ENCODE data around the gene SLC16A4. TPM values are rescaled to one million over a fixed set of nuclear protein-coding genes. Genes with fewer than 3 reads are reported as not detected.
A peak's percentile ranks its signal among the peaks of the same experiment; 100 is the strongest.

The SLC16A4 gene
- total and polyA plus RNA-seq, 4 donors, result 11.5 to 23.2 (median 18.8) TPM

DNA sequence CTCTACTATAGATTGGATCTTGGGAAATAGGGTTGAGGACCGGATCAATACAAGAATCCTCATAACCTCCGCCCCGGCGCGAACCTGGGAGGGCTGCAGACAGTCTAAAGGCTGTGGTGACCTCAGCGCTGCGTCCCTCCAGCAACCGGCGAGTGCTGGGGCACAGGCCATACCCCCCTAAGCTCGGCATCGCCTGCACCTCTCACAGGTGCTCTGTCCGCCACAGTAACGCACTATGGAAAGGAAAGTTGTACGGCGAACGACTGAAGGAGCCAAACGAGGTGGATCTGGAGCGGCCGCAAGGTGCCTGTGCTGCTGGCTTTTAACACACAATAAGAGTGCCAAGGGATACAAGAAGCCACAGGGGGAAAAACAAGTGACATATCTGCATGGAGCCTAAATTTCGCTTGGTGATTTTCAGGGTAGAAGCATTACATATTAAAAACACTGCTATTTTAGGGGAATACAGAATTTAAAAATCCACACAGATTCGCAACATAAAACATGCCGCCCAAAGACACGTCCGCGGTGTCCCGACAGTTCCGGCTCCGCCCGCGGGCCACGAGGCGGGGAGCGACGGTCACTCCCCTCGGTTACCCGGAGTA lies 53.0 kb downstream of the SLC16A4 start:
- Histone ChIP-seq H3K4me3 (ENCODE audit: low read length in 2 of 2) (peak overlapping the region; percentile 31 to 55), H3K36me3 (ENCODE audit: control insufficient read depth in 1 of 2, insufficient read depth in 2 of 2, low read length in 1 of 2) (no peaks in the 10 kb centered on the region), H3K4me1 (ENCODE audit: control insufficient read depth in 1 of 2, insufficient read depth in 2 of 2, low read length in 2 of 2) (peaks cover 0 to 1% of the 10 kb centered on the region in 2 donors), H3K27ac (ENCODE audit: low read depth in 1 of 2, low read length in 2 of 2) (peak overlapping the region; percentile 4 to 45), H3K9me3 (ENCODE audit: control insufficient read depth, low read length) (no peaks in the 10 kb centered on the region), H3K27me3 (ENCODE audit: control insufficient read depth in 1 of 2, insufficient read depth in 2 of 2, low read length in 1 of 2) (no peaks in the 10 kb centered on the region)
- 1% methylated on average over 36 of the region's 36 CpGs for WGBS, 2 donors
- ATAC-seq (ENCODE audit: low FRiP score) (no peak), DNase-seq (peak; percentile 74 to 83)
- intact Hi-C loops (cut with DNase I), result loop anchor here (2.0 to 5.0 kb wide), 3 partner anchors 53 to 69 kb away; partner anchors contain the start of genes LAMTOR5 (in 2 of the 2) and SLC16A4 (in 1 of the 2)

- 74 to 76% methylated on average over 1 of the region's 1 CpG for WGBS, 2 donors
- intact Hi-C loops (cut with DNase I), result loop anchor here in 1 of 2 donors (5.0 kb wide), 1 partner anchor 71 kb away; the partner anchor contains the start of gene LAMTOR5
- Histone ChIP-seq H3K27me3 (ENCODE audit: control insufficient read depth in 1 of 2, insufficient read depth in 2 of 2, low read length in 1 of 2) (no peaks in the 10 kb centered on the region), H3K4me3 (ENCODE audit: low read length in 2 of 2) (no peak overlapping the region), H3K27ac (ENCODE audit: low read depth in 1 of 2, low read length in 2 of 2) (no peak overlapping the region), H3K4me1 (ENCODE audit: control insufficient read depth in 1 of 2, insufficient read depth in 2 of 2, low read length in 2 of 2) (peaks cover 0 to 1% of the 10 kb centered on the region in 2 donors), H3K36me3 (ENCODE audit: control insufficient read depth in 1 of 2, insufficient read depth in 2 of 2, low read length in 1 of 2) (no peaks in the 10 kb centered on the region), H3K9me3 (ENCODE audit: control insufficient read depth, low read length) (no peaks in the 10 kb centered on the region)
- ATAC-seq (ENCODE audit: low FRiP score) (no peak), DNase-seq (no peak)
These were observed 54.4 kb downstream of the SLC16A4 start for GRCh38 chr1:110336300-110337039.

DNA sequence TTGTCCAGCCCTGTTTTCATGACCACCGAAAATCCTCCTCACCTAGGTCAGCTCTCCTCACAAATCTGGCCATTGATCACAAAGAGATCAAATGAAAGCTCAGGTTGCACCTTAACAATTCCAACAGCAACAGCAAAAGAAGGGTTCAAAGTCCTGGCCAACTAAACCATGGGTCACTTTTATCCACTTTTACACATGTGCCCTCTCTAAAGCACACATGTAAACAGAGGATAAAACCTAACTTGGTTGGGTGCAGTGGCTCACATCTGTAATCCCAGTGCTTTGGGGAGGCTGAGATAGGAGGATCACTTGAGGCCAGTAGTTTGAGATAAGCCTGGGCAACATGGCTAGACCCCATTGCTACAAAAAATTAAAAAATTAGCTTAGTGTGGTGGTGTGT lies 55.6 kb downstream of the SLC16A4 start:
- ATAC-seq (ENCODE audit: low FRiP score), result no peak
- WGBS, 2 donors, result 91 to 100% methylated on average over 1 of the region's 1 CpG
- DNase-seq, result no peak
- intact Hi-C loops (cut with DNase I), result loop anchor here in 1 of 2 donors (5.0 kb wide), 1 partner anchor 72 kb away; the partner anchor contains the start of gene LAMTOR5
- no peak overlapping the region for H3K27ac ChIP-seq (ENCODE audit: low read depth in 1 of 2, low read length in 2 of 2)
- H3K9me3 ChIP-seq (ENCODE audit: control insufficient read depth, low read length), result no peaks in the 10 kb centered on the region
- no peak overlapping the region for H3K4me3 ChIP-seq (ENCODE audit: low read length in 2 of 2)
- H3K36me3 ChIP-seq (ENCODE audit: control insufficient read depth in 1 of 2, insufficient read depth in 2 of 2, low read length in 1 of 2), result no peaks in the 10 kb centered on the region
- H3K4me1 ChIP-seq (ENCODE audit: control insufficient read depth in 1 of 2, insufficient read depth in 2 of 2, low read length in 2 of 2), result no peaks in the 10 kb centered on the region
- H3K27me3 ChIP-seq (ENCODE audit: control insufficient read depth in 1 of 2, insufficient read depth in 2 of 2, low read length in 1 of 2), result no peaks in the 10 kb centered on the region

- Histone ChIP-seq H3K4me3 (ENCODE audit: low read length in 2 of 2) (no peak overlapping the region), H3K27ac (ENCODE audit: low read depth in 1 of 2, low read length in 2 of 2) (no peak overlapping the region), H3K36me3 (ENCODE audit: control insufficient read depth in 1 of 2, insufficient read depth in 2 of 2, low read length in 1 of 2) (no peaks in the 10 kb centered on the region), H3K4me1 (ENCODE audit: control insufficient read depth in 1 of 2, insufficient read depth in 2 of 2, low read length in 2 of 2) (no peaks in the 10 kb centered on the region), H3K27me3 (ENCODE audit: control insufficient read depth in 1 of 2, insufficient read depth in 2 of 2, low read length in 1 of 2) (no peaks in the 10 kb centered on the region), H3K9me3 (ENCODE audit: control insufficient read depth, low read length) (no peaks in the 10 kb centered on the region)
- 91 to 92% methylated on average over 3 of the region's 3 CpGs for WGBS, 2 donors
- DNase-seq (no peak), ATAC-seq (ENCODE audit: low FRiP score) (no peak)
- intact Hi-C loops (cut with DNase I), result no loop called here
These were observed 62.1 kb downstream of the SLC16A4 start for GRCh38 chr1:110328700-110329099.

GRCh38 chr1:110328274-110328673 lies 62.6 kb downstream of the SLC16A4 start:
- Histone ChIP-seq H3K9me3 (ENCODE audit: control insufficient read depth, low read length) (no peaks in the 10 kb centered on the region), H3K36me3 (ENCODE audit: control insufficient read depth in 1 of 2, insufficient read depth in 2 of 2, low read length in 1 of 2) (no peaks in the 10 kb centered on the region), H3K4me3 (ENCODE audit: low read length in 2 of 2) (no peak overlapping the region), H3K4me1 (ENCODE audit: control insufficient read depth in 1 of 2, insufficient read depth in 2 of 2, low read length in 2 of 2) (no peaks in the 10 kb centered on the region), H3K27me3 (ENCODE audit: control insufficient read depth in 1 of 2, insufficient read depth in 2 of 2, low read length in 1 of 2) (no peaks in the 10 kb centered on the region), H3K27ac (ENCODE audit: low read depth in 1 of 2, low read length in 2 of 2) (no peak overlapping the region)
- ATAC-seq (ENCODE audit: low FRiP score) (no peak), DNase-seq (no peak)
- intact Hi-C loops (cut with DNase I), result no loop called here

DNA sequence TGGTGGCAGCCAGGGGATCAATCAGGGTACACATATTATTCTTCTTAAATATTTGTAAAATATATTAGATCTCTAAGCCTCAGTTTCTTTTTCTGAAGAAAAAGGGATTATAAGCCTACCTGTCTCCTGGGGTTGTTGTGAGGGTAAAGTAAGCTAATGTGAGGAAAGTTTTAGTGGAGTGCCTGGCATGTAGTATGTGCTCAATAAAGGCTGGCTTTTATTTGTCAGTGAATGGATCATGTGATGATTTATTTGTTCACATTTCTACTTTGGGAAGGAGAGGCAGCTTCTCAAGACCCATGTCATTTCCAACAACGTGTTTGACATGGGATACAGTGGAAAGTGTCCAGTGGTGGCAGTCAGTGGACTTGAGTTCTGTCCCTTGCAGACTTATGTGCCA lies 64.0 kb downstream of the SLC16A4 start:
- H3K4me3 ChIP-seq (ENCODE audit: low read length in 2 of 2), result no peak overlapping the region
- DNase-seq, result no peak
- no peak for ATAC-seq (ENCODE audit: low FRiP score)
- WGBS, 2 donors, result 60 to 66% methylated on average over 1 of the region's 1 CpG
- no peaks in the 10 kb centered on the region for H3K4me1 ChIP-seq (ENCODE audit: control insufficient read depth in 1 of 2, insufficient read depth in 2 of 2, low read length in 2 of 2)
- no peak overlapping the region for H3K27ac ChIP-seq (ENCODE audit: low read depth in 1 of 2, low read length in 2 of 2)
- intact Hi-C loops (cut with DNase I), result no loop called here
- no peaks in the 10 kb centered on the region for H3K9me3 ChIP-seq (ENCODE audit: control insufficient read depth, low read length)
- H3K36me3 ChIP-seq (ENCODE audit: control insufficient read depth in 1 of 2, insufficient read depth in 2 of 2, low read length in 1 of 2), result no peaks in the 10 kb centered on the region
- no peaks in the 10 kb centered on the region for H3K27me3 ChIP-seq (ENCODE audit: control insufficient read depth in 1 of 2, insufficient read depth in 2 of 2, low read length in 1 of 2)

DNA sequence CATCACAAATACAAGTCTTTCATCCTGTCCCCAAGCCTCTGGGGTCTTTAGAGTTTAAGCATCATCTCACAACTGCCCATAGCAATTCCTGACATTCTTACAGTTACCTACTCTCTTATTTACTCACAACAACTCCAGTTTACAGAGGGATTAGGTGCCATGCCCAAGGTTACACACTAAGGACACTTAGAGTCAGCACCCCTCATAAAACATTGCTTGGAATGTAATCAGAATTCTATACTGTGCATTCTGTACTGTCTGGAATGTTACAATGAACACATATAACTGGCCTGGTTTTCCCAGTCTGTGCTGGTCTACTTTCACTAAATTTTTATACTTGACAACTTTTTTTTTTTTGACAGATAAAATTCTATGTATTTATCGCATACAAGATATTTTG lies 66.2 kb downstream of the SLC16A4 start:
- Histone ChIP-seq H3K4me3 (ENCODE audit: low read length in 2 of 2) (no peak overlapping the region), H3K4me1 (ENCODE audit: control insufficient read depth in 1 of 2, insufficient read depth in 2 of 2, low read length in 2 of 2) (no peaks in the 10 kb centered on the region), H3K9me3 (ENCODE audit: control insufficient read depth, low read length) (no peaks in the 10 kb centered on the region), H3K27me3 (ENCODE audit: control insufficient read depth in 1 of 2, insufficient read depth in 2 of 2, low read length in 1 of 2) (no peaks in the 10 kb centered on the region), H3K27ac (ENCODE audit: low read depth in 1 of 2, low read length in 2 of 2) (no peak overlapping the region), H3K36me3 (ENCODE audit: control insufficient read depth in 1 of 2, insufficient read depth in 2 of 2, low read length in 1 of 2) (no peaks in the 10 kb centered on the region)
- ATAC-seq (ENCODE audit: low FRiP score), result no peak
- 77 to 83% methylated on average over 1 of the region's 1 CpG for WGBS, 2 donors
- DNase-seq, result no peak
- intact Hi-C loops (cut with DNase I), result no loop called here

DNA sequence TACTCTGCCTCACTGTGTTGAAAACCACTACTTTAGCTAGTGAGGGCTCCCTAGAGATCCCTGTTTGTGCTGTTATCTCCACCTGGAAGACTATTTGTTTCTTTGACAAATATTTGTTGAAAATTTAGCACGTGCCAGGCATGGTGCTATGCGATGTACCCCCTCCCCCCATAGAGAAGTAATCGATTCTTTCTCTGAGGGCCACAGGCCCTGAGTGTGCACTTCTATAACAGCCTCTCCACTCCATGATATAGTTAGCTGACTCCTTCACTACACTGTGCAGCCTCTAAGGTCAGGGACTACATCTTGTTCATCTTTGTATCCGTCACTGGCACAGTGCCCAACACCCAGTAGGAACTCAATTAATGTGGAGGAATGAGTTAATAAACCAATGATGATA lies 69.0 kb downstream of the SLC16A4 start:
- no peaks in the 10 kb centered on the region for H3K4me1 ChIP-seq (ENCODE audit: control insufficient read depth in 1 of 2, insufficient read depth in 2 of 2, low read length in 2 of 2)
- H3K36me3 ChIP-seq (ENCODE audit: control insufficient read depth in 1 of 2, insufficient read depth in 2 of 2, low read length in 1 of 2), result no peaks in the 10 kb centered on the region
- H3K9me3 ChIP-seq (ENCODE audit: control insufficient read depth, low read length), result no peaks in the 10 kb centered on the region
- H3K4me3 ChIP-seq (ENCODE audit: low read length in 2 of 2), result no peak overlapping the region
- WGBS, 2 donors, result 81 to 85% methylated on average over 4 of the region's 4 CpGs
- ATAC-seq (ENCODE audit: low FRiP score), result no peak
- no peak overlapping the region for H3K27ac ChIP-seq (ENCODE audit: low read depth in 1 of 2, low read length in 2 of 2)
- DNase-seq, result no peak
- intact Hi-C loops (cut with DNase I), result no loop called here
- H3K27me3 ChIP-seq (ENCODE audit: control insufficient read depth in 1 of 2, insufficient read depth in 2 of 2, low read length in 1 of 2), result peaks cover 0 to 1% of the 10 kb centered on the region in 2 donors

- no peak overlapping the region for H3K27ac ChIP-seq (ENCODE audit: low read depth in 1 of 2, low read length in 2 of 2)
- H3K4me1 ChIP-seq (ENCODE audit: control insufficient read depth in 1 of 2, insufficient read depth in 2 of 2, low read length in 2 of 2), result no peaks in the 10 kb centered on the region
- H3K9me3 ChIP-seq (ENCODE audit: control insufficient read depth, low read length), result no peaks in the 10 kb centered on the region
- no peak overlapping the region for H3K4me3 ChIP-seq (ENCODE audit: low read length in 2 of 2)
- ATAC-seq (ENCODE audit: low FRiP score) (no peak), DNase-seq (no peak)
- no peaks in the 10 kb centered on the region for H3K36me3 ChIP-seq (ENCODE audit: control insufficient read depth in 1 of 2, insufficient read depth in 2 of 2, low read length in 1 of 2)
- peaks cover 0 to 1% of the 10 kb centered on the region in 2 donors for H3K27me3 ChIP-seq (ENCODE audit: control insufficient read depth in 1 of 2, insufficient read depth in 2 of 2, low read length in 1 of 2)
- intact Hi-C loops (cut with DNase I), result no loop called here
- 86 to 91% methylated on average over 2 of the region's 2 CpGs for WGBS, 2 donors
These were observed 69.8 kb downstream of the SLC16A4 start for GRCh38 chr1:110321045-110321444.
